ENCODE results near the gene TMEFF2. TPM values are rescaled to one million over a fixed set of nuclear protein-coding genes. Genes with fewer than 3 reads are reported as not detected.

TMEFF2 gene
- total and polyA plus RNA-seq, 2 of the 4 experiments (the other 2 are of a cell fraction), result 1.3 to 3.0 TPM

DNA sequence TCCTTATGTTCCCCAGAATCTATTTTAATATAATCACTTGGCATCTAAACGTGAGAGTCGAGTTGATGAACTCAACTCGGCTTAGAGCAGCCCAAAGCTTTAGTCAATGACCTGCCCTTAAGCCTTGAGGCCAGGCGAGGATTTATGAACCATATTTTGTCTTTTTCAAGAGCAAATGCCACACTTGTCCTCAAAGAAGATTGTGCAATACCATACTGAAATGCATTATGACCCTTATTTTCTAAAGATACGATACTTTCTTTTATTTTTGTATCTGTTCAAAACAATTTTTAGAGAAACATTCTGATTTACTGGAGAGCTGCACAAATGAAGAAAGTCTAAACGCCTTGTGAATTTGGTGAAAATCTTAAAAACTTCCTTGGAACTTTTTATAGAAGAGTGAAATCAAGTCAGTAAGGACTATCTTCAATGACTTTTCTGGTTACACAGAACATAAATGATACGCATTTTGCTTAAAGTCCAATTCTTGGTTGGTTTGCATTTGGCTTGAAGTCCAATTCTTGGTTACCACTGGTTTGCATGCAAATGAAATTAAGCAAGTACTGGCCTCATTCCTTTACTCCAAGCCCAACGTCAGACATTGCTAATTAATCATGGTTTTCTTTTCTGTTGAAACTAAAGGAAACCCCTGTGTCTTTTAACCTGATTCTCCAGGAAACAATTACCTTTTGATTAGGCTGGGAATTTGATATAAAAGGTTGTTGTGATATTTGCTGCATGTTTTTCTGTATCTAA is 242.0 kb downstream of the TMEFF2 start:
- ATAC-seq (ENCODE audit: low read depth), result no peak
- CTCF ChIA-PET, result no interaction called here

More for the DNA sequence above, 242.0 kb downstream of the TMEFF2 start:
- H2BK5ac ChIP-seq (ENCODE audit: low read depth, low read length, poor library complexity, severe bottlenecking), result no peak overlapping the region
- TF ChIP-seq NFE2L2 (IDR thresholded peaks at IDR 0.05; ENCODE audit: low read depth, low read length) (no peak), CEBPB (IDR thresholded peaks at IDR 0.05; ENCODE audit: low read depth, low read length) (peak; percentile 86)
- no peak overlapping the region for H3K4ac ChIP-seq (ENCODE audit: low read depth, low read length)
- H3K4me3 ChIP-seq (ENCODE audit: insufficient read depth, low read depth, low read length), result no peak overlapping the region
- H3K4me1 ChIP-seq (ENCODE audit: control insufficient read depth, insufficient read depth, low read length), result 0 out of 2 replicates have a peak, but pooled peaks cover 1% of the 10 kb centered on the region
- H2AFZ ChIP-seq (replicated peaks; ENCODE audit: low read length, poor library complexity), result no peak overlapping the region
- no peaks in the 10 kb centered on the region for H3K9me1 ChIP-seq (ENCODE audit: insufficient read depth, low read length)
- no peaks in the 10 kb centered on the region for H3K9me3 ChIP-seq (ENCODE audit: control insufficient read depth, insufficient read depth, low read length)
- no peak overlapping the region for H3K14ac ChIP-seq (replicated peaks; ENCODE audit: low read depth, low read length)
- H3K36me3 ChIP-seq (ENCODE audit: control insufficient read depth, insufficient read depth, low read length), result no peaks in the 10 kb centered on the region
- H3K4me2 ChIP-seq (ENCODE audit: low read depth, low read length), result no peak overlapping the region
- intact Hi-C loops (cut with micrococcal nuclease), result no loop called here
- H3K9ac ChIP-seq (ENCODE audit: low read depth, low read length), result no peak overlapping the region
- H2BK20ac ChIP-seq (ENCODE audit: low read depth, low read length), result no peak overlapping the region
- 20% methylated on average over 1 of the region's 8 CpGs; no CpG with 5 or more reads in 1 of the 2 experiments for WGBS, 2 experiments (ENCODE audit: extremely low coverage in 2 of 2, insufficient read length in 1 of 2)
- H2AK9ac ChIP-seq (replicated peaks; ENCODE audit: low read depth, low read length, poor library complexity), result no peak overlapping the region
- no peak overlapping the region for H4K5ac ChIP-seq (ENCODE audit: low read depth, low read length)
- H3K18ac ChIP-seq (ENCODE audit: low read depth, low read length), result no peak overlapping the region
- no peaks in the 10 kb centered on the region for H3K79me1 ChIP-seq (ENCODE audit: low read depth in 1 of 2, low read length in 2 of 2)
- no peak overlapping the region for H3K23ac ChIP-seq (ENCODE audit: low read depth, low read length)
- H3K27me3 ChIP-seq (ENCODE audit: control insufficient read depth, insufficient read depth, low read length), result no peaks in the 10 kb centered on the region
- no peaks in the 10 kb centered on the region for H4K20me1 ChIP-seq (ENCODE audit: insufficient read depth, low read length)
- dilution Hi-C loops (cut with HindIII; ENCODE audit: low sequenced_read_pairs, unreplicated experiment), result no loop called here
- H4K8ac ChIP-seq (ENCODE audit: low read depth in 2 of 2, low read length in 2 of 2), result no peak overlapping the region
- no peak overlapping the region for H2BK120ac ChIP-seq (ENCODE audit: low read depth, low read length)
- POLR2A ChIA-PET (ENCODE audit: unreplicated experiment), result no interaction called here
- H2AK5ac ChIP-seq (ENCODE audit: low read depth, low read length), result no peak overlapping the region
- no peak overlapping the region for H2BK15ac ChIP-seq (ENCODE audit: low read depth, low read length)
- BruUV-seq (replicated peaks), result no TSS peak
- H3K27ac ChIP-seq (ENCODE audit: insufficient read depth, low read length), result no peak overlapping the region
- H3K56ac ChIP-seq (ENCODE audit: extremely low read depth, insufficient read depth, low read length), result no peak overlapping the region
- no peak overlapping the region for H4K91ac ChIP-seq (ENCODE audit: insufficient read depth, low read depth, low read length)
- no peak for DNase-seq
- in situ Hi-C loops (cut with MboI; ENCODE audit: low sequenced_read_pairs), result no loop called here

Measured in IMR-90 (cell line).